Daoy (cell line): ENCODE results near the gene GAR1. TPM values are rescaled to one million over a fixed set of nuclear protein-coding genes. Genes with fewer than 3 reads are reported as not detected.
"Not testable (repeated sequence)": the region's sequence is repeated elsewhere in the genome, so short reads cannot be mapped to it uniquely, and the experiment has no call there.

ENCODE experiments used
- DNase-seq: peaks from one replicate; pipeline ENCODE4 v3.0.0-alpha.2; 2015; ENCODE audit warnings: low read depth
- total RNA-seq: library from RNA; depleted of rRNA; stranded (reverse); fragments of >200 nt; shearing (Covaris generic); gene quantifications from 2 replicates; pipeline ENCODE4 v1.2.3, GENCODE V29; 2014; rRNA removed

GAR1 gene
- total RNA-seq, 1 experiment from 2014 or later: 5.7 TPM

DNA sequence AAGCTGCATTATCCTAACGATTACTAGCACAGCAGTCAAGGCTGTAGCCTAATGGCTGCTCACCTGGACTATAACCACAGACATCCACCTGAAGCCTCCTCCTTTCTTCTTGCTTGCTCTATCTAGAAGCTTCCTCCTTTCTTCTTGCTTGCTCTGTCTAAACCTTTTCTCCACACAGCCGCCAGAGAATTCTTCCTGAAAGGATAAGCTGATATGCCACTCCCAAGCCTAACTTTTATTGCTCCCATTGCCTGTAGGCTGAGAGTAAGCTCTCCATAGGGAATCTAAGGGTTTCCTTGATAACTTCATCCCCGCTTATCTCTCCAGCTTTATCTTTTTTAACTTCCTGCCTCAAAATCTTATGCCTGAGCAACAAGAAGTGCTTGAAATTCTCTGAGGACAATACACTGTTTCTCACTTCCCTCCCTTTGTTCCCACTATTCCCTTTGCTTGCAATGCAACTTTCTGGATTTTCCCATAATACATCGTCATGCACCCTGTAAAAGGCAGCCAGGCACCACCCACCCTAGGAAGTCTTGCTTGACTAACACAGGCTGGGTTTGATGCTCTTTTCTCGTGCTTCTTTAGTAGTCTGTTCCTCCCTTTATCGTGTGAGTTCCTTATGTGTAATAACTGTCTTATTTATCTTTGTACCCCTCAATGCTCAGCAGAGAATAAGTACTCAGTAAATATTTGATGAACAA is 31.0 kb downstream of the GAR1 start:
- DNase-seq: no peak

DNA sequence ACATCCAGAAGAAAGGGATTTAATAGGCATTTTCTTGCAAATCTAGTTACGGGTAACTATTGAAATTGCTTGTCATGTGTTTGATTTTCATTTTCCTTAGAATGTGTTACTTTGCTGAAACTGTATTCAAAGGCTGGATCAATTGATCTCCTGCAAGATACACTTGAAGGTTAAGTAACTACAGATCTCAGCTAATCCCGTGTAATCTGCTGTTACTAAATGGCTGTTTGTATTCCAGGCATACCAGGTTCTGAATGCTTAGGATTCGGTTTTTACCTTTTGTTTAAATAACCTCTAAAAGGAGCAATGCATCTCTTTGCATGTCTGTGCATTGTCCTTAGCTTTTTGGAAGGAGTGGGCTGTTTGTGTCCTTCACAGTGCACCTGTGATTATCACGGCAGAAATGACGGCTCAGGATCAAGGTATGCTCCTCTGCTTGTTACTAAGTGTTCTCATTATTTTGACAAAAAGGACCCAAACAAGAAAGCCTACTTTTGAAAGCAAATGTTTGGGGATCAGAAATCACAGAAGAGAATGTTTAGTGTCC is 32.4 kb downstream of the GAR1 start, which contains the start of gene LRIT3:
LRIT3 (plus strand) TSS at position 212 of the 547 bp plus-strand sequence; CDS start at position 307, 95 bp downstream.
- no peak for DNase-seq

DNA sequence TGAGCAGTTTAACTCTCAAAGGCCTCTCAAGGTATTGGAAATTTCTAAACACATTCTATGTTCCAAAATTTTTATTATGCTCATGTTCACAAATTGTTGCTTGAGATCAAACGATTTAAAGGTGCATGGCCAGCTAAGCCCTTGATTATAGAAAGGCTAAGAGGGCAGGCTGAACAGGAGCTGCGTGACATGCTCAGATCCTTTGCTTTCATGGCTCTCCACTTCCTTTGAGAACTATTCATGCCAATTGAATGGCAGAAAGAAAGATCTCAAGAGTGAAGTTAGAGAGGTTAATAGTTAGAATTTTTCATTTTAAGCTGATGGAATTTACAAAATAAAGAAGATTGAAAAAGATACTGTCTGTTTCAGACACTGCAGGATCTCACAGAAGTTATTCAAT is 32.9 kb downstream of the GAR1 start:
- no peak for DNase-seq

DNA sequence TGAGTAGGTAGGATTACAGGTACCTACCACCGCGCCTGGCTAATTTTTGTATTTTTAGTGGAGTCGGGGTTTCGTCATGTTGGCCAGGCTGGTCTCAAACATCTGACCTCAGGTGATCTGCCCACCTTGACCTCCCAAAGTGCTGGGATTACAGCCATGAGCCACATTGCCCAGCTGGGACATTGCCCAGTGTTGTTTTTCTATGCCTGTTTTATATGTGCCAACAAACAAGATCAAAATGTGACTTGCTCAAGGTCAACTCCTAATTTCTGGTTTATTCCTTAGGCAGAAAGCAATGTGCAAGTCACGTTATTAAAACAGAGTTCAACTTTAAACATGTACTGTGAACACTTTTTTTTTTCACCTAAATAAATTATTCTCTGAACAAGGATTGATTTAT is 35.0 kb downstream of the GAR1 start:
- DNase-seq: no peak

DNA sequence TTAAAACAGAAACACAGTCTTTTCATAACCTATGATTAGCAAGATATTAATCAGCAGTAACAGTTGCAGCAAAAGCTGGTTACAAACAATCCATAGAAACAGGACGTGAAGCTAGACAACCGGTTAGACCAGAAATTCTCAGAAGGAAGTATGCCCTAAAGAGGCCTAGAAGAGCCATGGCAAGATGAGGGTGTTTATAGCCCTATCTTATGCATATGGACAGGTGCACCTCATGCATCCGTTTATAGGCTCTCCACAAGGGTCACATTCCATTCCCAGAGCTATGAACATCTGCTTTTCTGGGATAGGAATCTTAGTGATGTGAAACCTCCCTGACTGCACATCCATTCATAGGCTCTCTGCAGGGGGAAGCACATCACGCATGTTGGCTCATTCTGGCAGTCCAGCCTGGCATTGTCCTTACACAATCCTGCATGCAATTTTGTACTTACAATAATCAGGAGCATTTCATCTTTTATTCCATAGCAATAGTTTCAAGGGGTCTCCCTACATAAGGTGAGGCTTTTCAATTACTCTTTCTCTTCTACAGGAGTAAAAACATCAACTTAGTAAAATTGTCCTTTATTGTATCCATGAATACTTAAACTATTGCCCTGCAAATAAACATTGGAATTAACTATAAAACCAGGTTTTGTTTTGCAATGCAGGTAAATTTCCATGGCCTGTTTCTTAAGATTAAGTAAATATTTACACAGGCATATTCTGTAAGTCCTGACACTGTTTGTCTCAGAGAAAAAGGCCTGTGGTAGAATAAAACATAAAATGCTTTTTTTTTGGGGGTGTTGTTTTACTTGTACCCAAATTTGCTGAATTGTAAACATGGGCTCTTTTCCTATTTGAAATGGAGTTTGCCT is 44.1 kb downstream of the GAR1 start:
- not testable (repeated sequence) for DNase-seq

DNA sequence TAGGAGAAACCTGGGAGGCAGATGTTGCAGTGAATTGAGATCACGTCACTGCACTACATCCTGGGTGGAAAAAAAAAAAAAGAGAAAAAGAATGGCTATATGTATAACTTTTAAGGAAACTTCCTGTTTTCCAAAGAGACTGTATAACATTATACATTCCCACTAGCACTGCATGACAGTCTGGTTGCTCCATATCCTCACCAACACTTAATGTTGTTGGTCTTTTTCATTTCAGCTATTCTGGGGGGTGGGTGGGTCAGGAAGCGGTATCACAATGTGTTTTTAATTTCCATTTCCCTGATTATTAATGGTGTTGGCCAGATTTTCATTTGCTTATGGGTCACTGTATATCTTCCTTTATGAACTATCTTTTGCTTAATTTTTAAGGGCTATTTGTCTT is 45.7 kb downstream of the GAR1 start:
- no peak for DNase-seq

DNA sequence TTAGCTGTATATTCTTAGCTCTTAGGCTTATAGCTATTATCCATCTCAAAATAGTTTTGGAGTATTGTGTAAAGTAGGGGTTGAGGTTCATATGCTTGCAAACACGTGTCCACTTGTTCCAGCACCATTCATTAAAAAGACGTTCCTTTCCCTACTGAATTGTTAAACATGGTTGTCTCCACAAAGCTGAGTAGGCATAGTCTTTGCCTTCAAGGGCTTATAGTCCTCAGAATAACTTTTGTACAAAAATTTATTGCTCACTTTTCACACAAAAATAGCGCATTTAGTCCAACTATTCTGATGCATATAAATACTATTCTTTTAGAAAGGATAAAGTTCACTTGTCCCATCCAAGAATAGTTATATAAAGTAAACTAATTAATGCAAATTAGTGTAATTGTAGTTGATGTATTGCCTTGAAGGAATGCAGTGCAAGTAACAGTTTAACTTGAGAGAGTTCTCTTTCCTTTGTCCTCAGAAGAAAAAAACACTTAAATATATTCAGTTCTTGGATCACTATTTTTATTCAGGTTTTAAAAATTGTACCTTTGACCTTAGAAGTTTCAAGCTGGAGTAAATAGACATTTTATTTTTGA is 46.5 kb downstream of the GAR1 start:
- no peak for DNase-seq

DNA sequence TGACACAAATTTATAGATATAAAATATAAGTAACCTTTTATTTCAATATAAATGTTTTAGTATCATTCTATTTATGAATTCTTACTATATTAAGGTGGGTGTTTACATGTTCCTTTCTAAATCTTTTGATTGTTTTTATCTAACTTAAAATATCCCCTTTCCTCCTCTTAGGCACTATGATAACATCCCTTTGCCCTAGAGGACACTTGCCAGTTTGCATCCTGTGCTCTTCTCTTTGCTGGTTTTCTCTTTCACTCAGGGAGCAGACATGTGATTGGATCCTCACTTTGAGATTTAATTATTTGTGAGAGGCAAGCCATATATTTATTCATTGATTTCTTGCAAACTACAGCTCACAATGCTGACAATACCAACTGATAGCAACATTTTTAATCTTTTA is 48.6 kb downstream of the GAR1 start:
- DNase-seq: no peak

DNA sequence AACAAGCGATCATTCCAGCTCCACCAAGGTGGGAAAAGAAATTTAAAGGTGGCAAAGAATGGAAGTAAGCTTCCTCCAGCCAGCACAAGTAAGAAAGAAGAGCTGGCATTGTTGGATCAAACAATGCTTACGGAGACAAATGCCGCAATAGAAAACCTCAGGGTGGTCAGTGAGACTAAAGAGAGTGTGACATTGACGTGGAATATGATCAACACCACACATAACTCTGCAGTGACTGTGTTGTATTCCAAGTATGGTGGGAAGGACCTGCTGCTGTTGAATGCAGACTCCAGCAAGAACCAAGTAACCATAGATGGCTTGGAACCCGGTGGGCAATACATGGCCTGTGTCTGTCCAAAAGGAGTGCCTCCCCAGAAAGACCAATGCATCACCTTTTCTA is 54.5 kb downstream of the GAR1 start:
- DNase-seq: no peak

DNA sequence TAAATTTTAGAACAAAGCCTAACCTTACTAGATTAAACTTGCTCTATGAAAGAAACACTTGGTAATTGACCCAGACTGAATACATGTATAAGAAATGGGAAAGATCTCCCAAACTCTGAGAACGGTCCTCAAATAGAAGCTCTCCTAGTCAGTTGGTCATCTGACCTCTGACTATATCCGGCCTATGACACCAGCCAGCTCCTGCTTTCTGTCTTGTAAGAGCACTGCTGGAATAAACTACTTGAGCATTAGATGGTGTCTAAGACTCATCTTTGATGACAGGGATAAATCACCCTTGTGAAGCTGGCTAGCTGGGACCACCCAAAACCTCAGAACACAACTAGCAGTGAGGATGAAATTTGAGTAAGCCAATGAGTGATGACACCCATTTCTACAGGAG is 56.5 kb downstream of the GAR1 start:
- no peak for DNase-seq

DNA sequence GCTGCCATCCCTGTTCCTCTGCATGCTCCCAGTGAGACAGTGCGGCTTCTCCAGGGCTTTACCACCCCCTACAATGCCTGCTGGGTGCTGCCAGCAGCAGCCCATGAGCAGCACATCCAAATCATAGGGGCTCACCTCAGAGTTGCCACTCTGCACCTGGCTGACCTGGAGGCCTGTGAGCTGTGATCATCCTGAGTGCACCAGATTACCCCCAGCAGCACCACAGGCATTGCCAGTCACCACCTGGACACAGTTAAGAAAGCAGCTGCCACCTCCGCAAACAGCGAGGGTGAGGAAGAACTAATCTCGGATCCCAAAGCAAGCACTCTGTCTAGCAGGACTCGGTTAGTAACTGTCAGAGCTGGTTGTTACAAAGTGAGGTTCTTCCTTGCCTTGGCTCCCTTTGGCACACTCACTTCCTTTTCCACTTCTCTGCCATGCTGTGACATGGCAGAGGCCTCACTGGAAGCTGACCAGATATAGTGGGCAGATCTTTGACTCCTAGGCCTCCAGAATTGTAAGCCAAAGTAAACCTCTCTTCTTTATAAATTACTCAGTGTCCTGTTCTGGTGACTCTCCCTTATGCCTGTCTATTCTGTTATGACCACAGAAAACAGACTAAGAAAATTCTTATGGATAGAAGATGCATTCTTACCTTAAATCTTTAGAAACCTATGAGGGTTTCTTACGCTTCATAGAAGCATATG is 57.5 kb downstream of the GAR1 start:
- no peak for DNase-seq

DNA sequence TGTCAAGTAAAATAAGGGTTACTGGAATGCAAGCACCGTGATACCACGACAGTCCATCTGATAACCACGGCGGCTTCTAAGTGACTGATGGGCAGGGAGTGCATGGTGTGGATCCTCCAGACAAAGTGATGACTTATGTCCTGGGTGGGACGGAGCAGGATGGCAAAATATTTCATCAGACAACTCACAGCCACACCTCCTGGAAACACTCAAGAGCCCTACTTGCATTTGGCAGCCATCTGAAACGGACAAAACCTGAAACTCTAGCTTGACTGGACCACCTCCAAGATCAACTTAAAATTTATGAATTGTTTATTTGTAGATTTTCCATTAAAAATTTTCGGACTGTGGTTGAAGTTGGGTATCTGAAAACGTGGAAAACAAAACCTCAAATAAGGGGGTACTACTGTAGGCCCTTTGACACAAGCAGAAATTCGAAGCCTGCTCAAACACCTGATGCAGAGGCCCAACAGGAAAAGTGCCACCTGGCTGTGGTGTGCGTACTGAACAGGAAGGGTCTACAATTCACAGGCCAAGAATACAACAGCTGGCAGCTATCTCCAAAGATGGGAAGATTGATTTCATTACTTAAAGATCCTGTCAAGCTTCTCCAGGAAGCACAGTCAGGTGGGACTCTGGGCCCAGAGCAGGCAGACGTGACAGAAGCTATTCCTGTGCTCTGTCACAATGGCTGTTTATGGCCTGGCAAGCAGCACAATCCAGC is 58.4 kb downstream of the GAR1 start:
- no peak for DNase-seq

Other genes starting within 250 kb of the GAR1 start
- 21.7 and 31.8 TPM in 2 replicates for gene CASP6, start 112.3 kb upstream of the GAR1 start, total RNA-seq
- gene PLA2G12A, start 85.7 kb upstream of the GAR1 start, total RNA-seq: 5.3 and 7.6 TPM in 2 replicates
- gene CFI, start 13.8 kb upstream of the GAR1 start, total RNA-seq: 1.7 and 3.6 TPM in 2 replicates
- not detected in 2 replicates for gene RRH, start 12.2 kb downstream of the GAR1 start, total RNA-seq
- not detected in 2 replicates for gene LRIT3, start 32.3 kb downstream of the GAR1 start, total RNA-seq
- gene EGF, start 97.1 kb downstream of the GAR1 start, total RNA-seq: 4.7 and 7.3 TPM in 2 replicates